ENCODE results near the gene CLIC1.

DNA sequence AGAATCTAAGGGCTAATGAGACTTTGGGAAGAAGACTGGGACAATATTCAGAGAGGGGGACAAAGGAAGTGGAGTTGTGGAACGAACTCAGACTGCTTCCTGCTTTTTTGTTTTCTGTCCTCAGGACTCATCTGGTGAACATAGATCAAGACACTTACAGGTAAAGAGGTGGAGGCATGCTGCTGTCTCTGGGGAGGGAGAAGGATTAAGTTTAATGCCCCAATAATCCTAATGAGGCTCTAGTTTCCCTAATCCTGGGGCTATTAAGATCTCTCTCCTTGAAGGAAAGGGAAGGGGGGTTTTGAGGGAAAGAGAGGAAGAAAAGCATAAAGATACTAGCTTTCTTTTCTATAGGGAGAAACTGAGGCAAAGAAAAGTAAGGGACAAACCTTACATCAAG is 8.1 kb upstream of the CLIC1 start:
- no peak for TF ChIP-seq POLR2A (IDR thresholded peaks at IDR 0.05)
- TF ChIP-seq, protein P1, sequence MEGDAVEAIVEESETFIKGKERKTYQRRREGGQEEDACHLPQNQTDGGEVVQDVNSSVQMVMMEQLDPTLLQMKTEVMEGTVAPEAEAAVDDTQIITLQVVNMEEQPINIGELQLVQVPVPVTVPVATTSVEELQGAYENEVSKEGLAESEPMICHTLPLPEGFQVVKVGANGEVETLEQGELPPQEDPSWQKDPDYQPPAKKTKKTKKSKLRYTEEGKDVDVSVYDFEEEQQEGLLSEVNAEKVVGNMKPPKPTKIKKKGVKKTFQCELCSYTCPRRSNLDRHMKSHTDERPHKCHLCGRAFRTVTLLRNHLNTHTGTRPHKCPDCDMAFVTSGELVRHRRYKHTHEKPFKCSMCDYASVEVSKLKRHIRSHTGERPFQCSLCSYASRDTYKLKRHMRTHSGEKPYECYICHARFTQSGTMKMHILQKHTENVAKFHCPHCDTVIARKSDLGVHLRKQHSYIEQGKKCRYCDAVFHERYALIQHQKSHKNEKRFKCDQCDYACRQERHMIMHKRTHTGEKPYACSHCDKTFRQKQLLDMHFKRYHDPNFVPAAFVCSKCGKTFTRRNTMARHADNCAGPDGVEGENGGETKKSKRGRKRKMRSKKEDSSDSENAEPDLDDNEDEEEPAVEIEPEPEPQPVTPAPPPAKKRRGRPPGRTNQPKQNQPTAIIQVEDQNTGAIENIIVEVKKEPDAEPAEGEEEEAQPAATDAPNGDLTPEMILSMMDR (IDR thresholded peaks at IDR 0.05): no peak
- TF ChIP-seq EP300 (IDR thresholded peaks at IDR 0.05): no peak
